ENCODE data around the gene TEX19. TPM values are rescaled to one million over a fixed set of nuclear protein-coding genes. Genes with fewer than 3 reads are reported as not detected.
"Not testable (repeated sequence)": the region's sequence is repeated elsewhere in the genome, so short reads cannot be mapped to it uniquely, and the experiment has no call there.

The TEX19 gene
- total RNA-seq, 4 donors from 2014 or later, result not detected

- H3K4me3 ChIP-seq, result no peak overlapping the region
- WGBS, 2 donors (ENCODE audit: low coverage in 1 of 2), result 74 to 90% methylated on average over 3 of the region's 7 CpGs
- TF ChIP-seq POLR2AphosphoS5 (IDR thresholded peaks at IDR 0.05), result no peak
- TF ChIP-seq EP300 (IDR thresholded peaks at IDR 0.05), result no peak
- no peak for TF ChIP-seq POLR2A (IDR thresholded peaks at IDR 0.05)
- TF ChIP-seq CTCF (IDR thresholded peaks at IDR 0.05), result no peak
These were observed 4.2 kb upstream of the TEX19 start for GRCh38 chr17:82354804-82355308.

GRCh38 chr17:82355770-82356427, 3.1 kb upstream of the TEX19 start:
- Histone ChIP-seq H3K4me1 (peaks cover 0 to 21% (median 0%) of the 10 kb centered on the region in 3 donors), H3K4me3 (no peak overlapping the region), H3K27ac (no peak overlapping the region), H3K9me3 (no peaks in the 10 kb centered on the region), H3K36me3 (no peaks in the 10 kb centered on the region), H3K27me3 (peaks cover 45% of the 10 kb centered on the region)
- WGBS, 2 donors (ENCODE audit: low coverage in 1 of 2), result 58% methylated on average over 5 of the region's 11 CpGs; no CpG with 5 or more reads in 1 of the 2 donors
- no peak for ATAC-seq
- TF ChIP-seq POLR2AphosphoS5 (IDR thresholded peaks at IDR 0.05) (no peak), POLR2A (IDR thresholded peaks at IDR 0.05) (no peak), EP300 (IDR thresholded peaks at IDR 0.05) (no peak), CTCF (IDR thresholded peaks at IDR 0.05) (no peak)

More at GRCh38 chr17:82354804-82355308, 4.2 kb upstream of the TEX19 start:
- no peaks in the 10 kb centered on the region for H3K36me3 ChIP-seq
- H3K4me1 ChIP-seq, result peaks cover 0 to 21% (median 0%) of the 10 kb centered on the region in 3 donors
- peaks cover 52% of the 10 kb centered on the region for H3K27me3 ChIP-seq
- no peak for ATAC-seq
- no peaks in the 10 kb centered on the region for H3K9me3 ChIP-seq
- no peak overlapping the region for H3K27ac ChIP-seq

DNA sequence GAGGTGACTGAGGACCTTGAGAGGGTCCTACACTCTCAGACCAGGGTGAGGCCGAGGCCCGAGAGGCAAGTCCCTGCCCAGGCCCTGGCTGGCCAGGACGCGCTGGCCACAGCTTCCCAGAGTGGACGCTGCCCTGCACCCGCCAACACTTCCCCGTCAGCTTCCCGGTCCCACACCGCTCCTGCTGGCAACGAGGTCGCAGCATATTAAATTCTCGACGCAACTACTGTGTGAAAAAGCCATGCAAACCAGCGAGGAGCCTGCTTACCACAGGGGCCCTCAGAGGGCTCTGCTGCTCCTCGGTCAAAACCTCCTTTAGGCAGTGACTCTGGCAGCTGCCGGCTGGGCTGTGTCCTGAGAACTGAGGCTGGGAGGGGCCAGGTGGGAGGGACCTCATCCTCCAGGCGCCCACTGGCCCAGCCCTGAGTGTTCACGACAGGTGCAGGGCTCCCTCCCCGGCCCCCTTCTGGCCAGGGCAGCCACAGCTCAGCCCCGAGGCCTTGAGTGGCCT, 2.1 kb upstream of the TEX19 start:
- H3K27me3 ChIP-seq, result peaks cover 38% of the 10 kb centered on the region
- TF ChIP-seq CTCF (IDR thresholded peaks at IDR 0.05) (no peak), EP300 (IDR thresholded peaks at IDR 0.05) (no peak), POLR2AphosphoS5 (IDR thresholded peaks at IDR 0.05) (no peak), POLR2A (IDR thresholded peaks at IDR 0.05) (no peak)
- H3K4me3 ChIP-seq, result no peak overlapping the region
- no peaks in the 10 kb centered on the region for H3K36me3 ChIP-seq
- WGBS, 2 donors (ENCODE audit: low coverage in 1 of 2), result 31% methylated on average over 5 of the region's 20 CpGs; no CpG with 5 or more reads in 1 of the 2 donors
- no peak for ATAC-seq
- H3K9me3 ChIP-seq, result no peaks in the 10 kb centered on the region
- H3K27ac ChIP-seq, result no peak overlapping the region
- peaks cover 0 to 16% (median 0%) of the 10 kb centered on the region in 3 donors for H3K4me1 ChIP-seq

DNA sequence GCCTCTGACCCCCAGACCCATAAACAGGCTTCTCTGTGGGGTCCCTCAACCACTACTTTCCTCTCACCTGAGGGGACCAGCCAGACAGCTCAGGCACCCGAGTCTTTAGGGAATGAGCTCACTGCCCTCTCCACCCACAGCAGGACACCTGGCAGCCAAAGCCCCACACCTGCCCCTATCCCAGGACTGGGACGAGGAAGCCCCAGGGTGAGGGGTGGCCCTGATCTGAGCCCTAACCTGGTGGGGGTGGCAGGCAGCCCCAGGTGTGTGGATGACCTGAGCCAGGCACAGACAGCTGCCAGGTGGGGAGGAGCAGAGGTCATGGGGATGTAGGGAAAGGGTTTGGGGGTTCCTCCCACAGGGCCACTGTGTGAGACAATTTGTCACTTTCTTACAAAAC, 1.7 kb upstream of the TEX19 start:
- peaks cover 0 to 13% (median 0%) of the 10 kb centered on the region in 3 donors for H3K4me1 ChIP-seq
- H3K4me3 ChIP-seq, result no peak overlapping the region
- no peaks in the 10 kb centered on the region for H3K9me3 ChIP-seq
- H3K27me3 ChIP-seq, result peaks cover 38% of the 10 kb centered on the region
- no peak overlapping the region for H3K27ac ChIP-seq
- WGBS, 2 donors (ENCODE audit: low coverage in 1 of 2), result no CpG with 5 or more reads among the region's 2 CpGs
- H3K36me3 ChIP-seq, result no peaks in the 10 kb centered on the region
- no peak for ATAC-seq
- TF ChIP-seq POLR2A (IDR thresholded peaks at IDR 0.05), result no peak

DNA sequence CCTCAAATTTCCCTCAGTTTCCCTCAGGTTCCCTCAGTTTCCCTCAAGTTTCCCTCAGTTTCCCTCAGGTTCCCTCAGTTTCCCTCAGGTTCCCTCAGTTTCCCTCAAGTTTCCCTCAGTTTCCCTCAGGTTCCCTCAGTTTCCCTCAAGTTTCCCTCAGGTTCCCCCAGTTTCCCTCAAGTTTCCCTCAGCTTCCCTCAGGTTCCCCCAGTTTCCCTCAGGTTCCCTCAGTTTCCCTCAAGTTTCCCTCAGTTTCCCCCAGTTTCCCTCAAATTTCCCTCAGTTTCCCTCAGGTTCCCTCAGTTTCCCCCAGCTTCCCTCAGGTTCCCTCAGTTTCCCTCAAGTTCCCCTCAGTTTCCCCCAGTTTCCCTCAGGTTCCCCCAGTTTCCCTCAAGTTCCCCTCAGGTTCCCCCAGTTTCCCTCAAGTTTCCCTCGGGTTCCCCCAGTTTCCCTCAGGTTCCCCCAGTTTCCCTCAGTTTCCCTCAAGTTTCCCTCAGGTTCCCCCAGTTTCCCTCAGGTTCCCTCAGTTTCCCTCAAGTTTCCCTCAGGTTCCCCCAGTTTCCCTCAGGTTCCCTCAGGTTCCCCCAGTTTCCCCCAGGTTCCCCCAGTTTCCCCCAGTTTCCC, 516 bp downstream of the TEX19 start:
- not testable (repeated sequence) for H3K9me3 ChIP-seq, ATAC-seq, H3K4me3 ChIP-seq, H3K36me3 ChIP-seq, H3K27ac ChIP-seq
- Histone ChIP-seq H3K27me3 (peaks cover 38% of the 10 kb centered on the region), H3K4me1 (peaks cover 0 to 13% (median 0%) of the 10 kb centered on the region in 3 donors)
- 40% methylated on average over 1 of the region's 1 CpG; no CpG with 5 or more reads in 1 of the 2 donors for WGBS, 2 donors (ENCODE audit: low coverage in 1 of 2)
